ENCODE data around the gene HLA-E. TPM values are rescaled to one million over a fixed set of nuclear protein-coding genes. Genes with fewer than 3 reads are reported as not detected.

HLA-E gene
- total RNA-seq, 2 experiments from 2014 or later, result 706 to 753 TPM

GRCh38 chr6:30541515-30542403 is 52.5 kb downstream of the HLA-E start:
- ChIA-PET CTCF (interaction anchor here (0.6 to 8.9 kb wide), 32 partner anchors 10 to 546 kb away, joined by 3 to 113 read pairs (median 5); partner anchors contain the start of genes DHX16, GNL1 and PRR3), POLR2A (interaction anchor here (0.8 to 1.0 kb wide), 2 partner anchors 9 to 48 kb away, joined by 3 to 4 read pairs; no protein-coding TSS in a partner anchor)
- Mint-ChIP-seq H3K27me3 (peaks cover 7% of the 10 kb centered on the region), H3K27ac (peak overlapping the region; percentile 92), H3K4me3 (peak overlapping the region; percentile 73), H3K4me1 (peaks cover 38% of the 10 kb centered on the region), H3K36me3 (ENCODE audit: low read depth) (peaks cover 12% of the 10 kb centered on the region), H3K9me3 (no peaks in the 10 kb centered on the region)
- peak; percentile 83 for DNase-seq

- H3K4me1 Mint-ChIP-seq, result peaks cover 38% of the 10 kb centered on the region
- DNase-seq, result peak; percentile 51
- no peaks in the 10 kb centered on the region for H3K9me3 Mint-ChIP-seq
- H3K4me3 Mint-ChIP-seq, result peak overlapping the region; percentile 73
- peaks cover 7% of the 10 kb centered on the region for H3K27me3 Mint-ChIP-seq
- H3K36me3 Mint-ChIP-seq (ENCODE audit: low read depth), result peaks cover 13% of the 10 kb centered on the region
- ChIA-PET POLR2A (interaction anchor here (0.8 to 1.0 kb wide), 2 partner anchors 8 to 48 kb away, joined by 3 to 4 read pairs; no protein-coding TSS in a partner anchor), CTCF (interaction anchor here (1.2 to 8.9 kb wide), 14 partner anchors 10 to 180 kb away, joined by 3 to 113 read pairs (median 10); partner anchors contain the start of gene GNL1)
- peak overlapping the region; percentile 92 for H3K27ac Mint-ChIP-seq
Measured at GRCh38 chr6:30542404-30542725, 53.1 kb downstream of the HLA-E start.

GRCh38 chr6:30542915-30543314 is 53.6 kb downstream of the HLA-E start:
- POLR2A ChIA-PET, result no interaction called here
- DNase-seq, result no peak
- peak overlapping the region; percentile 73 for H3K4me3 Mint-ChIP-seq
- peak overlapping the region; percentile 92 for H3K27ac Mint-ChIP-seq
- no peaks in the 10 kb centered on the region for H3K9me3 Mint-ChIP-seq
- CTCF ChIA-PET, result interaction anchor here (0.7 to 8.9 kb wide), 13 partner anchors 8 to 179 kb away, joined by 3 to 113 read pairs (median 13); partner anchors contain the start of genes ABCF1, GNL1 and PRR3
- H3K4me1 Mint-ChIP-seq, result peaks cover 37% of the 10 kb centered on the region
- peaks cover 3% of the 10 kb centered on the region for H3K27me3 Mint-ChIP-seq
- H3K36me3 Mint-ChIP-seq (ENCODE audit: low read depth), result peaks cover 13% of the 10 kb centered on the region

Other genes with a start within 250 kb of the HLA-E start
- 10 to 100 TPM; 13.0 to 15.4 TPM for gene TRIM39, start 162.6 kb upstream of the HLA-E start, total RNA-seq
- 10 to 100 TPM; 37.5 to 42.7 TPM for gene RPP21, start 144.4 kb upstream of the HLA-E start, total RNA-seq
- gene GNL1, start 67.0 kb downstream of the HLA-E start, total RNA-seq, result 10 to 100 TPM; 51.5 to 59.9 TPM
- gene PRR3, start 67.8 kb downstream of the HLA-E start, total RNA-seq, result 10 to 100 TPM; 16.0 to 22.2 TPM
- gene ABCF1, start 81.9 kb downstream of the HLA-E start, total RNA-seq, result 10 to 100 TPM; 72.2 to 78.0 TPM
- 100 to 1,000 TPM in 1 of 2 experiments, 10 to 100 TPM in 1; 99.1 to 117 TPM for gene PPP1R10, start 127.7 kb downstream of the HLA-E start, total RNA-seq
- gene MRPS18B, start 128.3 kb downstream of the HLA-E start, total RNA-seq, result 10 to 100 TPM; 41.4 to 44.4 TPM
- 1 to 10 TPM; 8.3 to 9.7 TPM for gene ATAT1, start 137.4 kb downstream of the HLA-E start, total RNA-seq
- 10 to 100 TPM; 23.2 to 23.9 TPM for gene C6orf136, start 157.6 kb downstream of the HLA-E start, total RNA-seq
- gene DHX16, start 183.5 kb downstream of the HLA-E start, total RNA-seq, result 10 to 100 TPM; 40.4 to 40.7 TPM
- 100 to 1,000 TPM; 243 to 272 TPM for gene PPP1R18, start 197.1 kb downstream of the HLA-E start, total RNA-seq
- gene NRM, start 201.5 kb downstream of the HLA-E start, total RNA-seq, result 10 to 100 TPM; 43.1 to 58.8 TPM
- 10 to 100 TPM; 46.8 to 53.2 TPM for gene MDC1, start 227.8 kb downstream of the HLA-E start, total RNA-seq
- 1,000 to 10,000 TPM; 1,494 to 1,661 TPM for gene TUBB, start 230.8 kb downstream of the HLA-E start, total RNA-seq